GM23338 (cell line): ENCODE data around the gene AGBL4.

ENCODE experiments used
- CTCF ChIP-seq, 2 experiments: fragments of 200-600 bp in 1 of 2; sonication (generic) in 1 of 2; conservative IDR thresholded peaks; 2 replicates each; pipeline versions ENCODE4 v1.5.1 to v1.6.1; 2016 to 2017; ENCODE audit warnings: antibody characterized with exemption in 2 of 2, low read depth in 2 of 2, mild to moderate bottlenecking in 2 of 2, moderate library complexity in 1 of 2
- EZH2 ChIP-seq: fragments of 200-600 bp; sonication (generic); IDR thresholded peaks from one replicate; pipeline ENCODE4 v1.8.0; 2017; ENCODE audit warnings: antibody characterized with exemption, mild to moderate bottlenecking, low read depth; ENCODE audit not compliant: unreplicated experiment
- EZH2phosphoT487 ChIP-seq: fragments of 200-600 bp; sonication (generic); IDR thresholded peaks from one replicate; pipeline ENCODE4 v1.8.1; 2018; ENCODE audit warnings: antibody characterized with exemption; ENCODE audit not compliant: unreplicated experiment
- POLR2AphosphoS5 ChIP-seq: IDR thresholded peaks from 2 replicates; pipeline ENCODE4 v1.6.1; 2016; ENCODE audit warnings: antibody characterized with exemption, low read depth
- REST ChIP-seq: IDR thresholded peaks from one replicate; pipeline ENCODE4 v1.6.1; 2018; ENCODE audit warnings: antibody characterized with exemption; ENCODE audit not compliant: unreplicated experiment
- ZNF462 ChIP-seq: fragments of 250-450 bp; sonication (Bioruptor Pico); IDR thresholded peaks from 2 replicates; pipeline ENCODE4 v1.5.0; 2020; ENCODE audit warnings: mild to moderate bottlenecking, moderate library complexity

- no peak for TF ChIP-seq CTCF (conservative IDR thresholded peaks at IDR 0.05; ENCODE audit: low read depth in 2 of 2)
- TF ChIP-seq EZH2: no peak
- no peak for TF ChIP-seq POLR2AphosphoS5
- TF ChIP-seq EZH2phosphoT487: no peak
- no peak for TF ChIP-seq ZNF462
- TF ChIP-seq REST: no peak
Measured at GRCh38 chr1:49183489-49183888, 840.3 kb downstream of the AGBL4 start.
